Activated CD8-positive, alpha-beta memory T cell treated with anti-CD3 and anti-CD28 coated beads, Interleukin-2, amount 50 U/mL, for 4 hours (primary cell): Measurements from ENCODE around the gene ABITRAM.
"Not testable (repeated sequence)": the region's sequence is repeated elsewhere in the genome, so short reads cannot be mapped to it uniquely, and the experiment has no call there.

Experiments
- DNase-seq: peaks from one replicate; pipeline ENCODE4 v3.0.0-alpha.2; 2020

Gene ABITRAM, protein sequence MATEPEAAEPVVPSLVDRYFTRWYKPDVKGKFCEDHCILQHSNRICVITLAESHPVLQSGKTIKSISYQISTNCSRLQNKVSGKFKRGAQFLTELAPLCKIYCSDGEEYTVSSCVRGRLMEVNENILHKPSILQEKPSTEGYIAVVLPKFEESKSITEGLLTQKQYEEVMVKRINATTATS

GRCh38 chr9:108934323-108934893 is at the start of gene ABITRAM:
ABITRAM (plus strand) TSS chr9:108934400; CDS start chr9:108934487, 87 bp downstream.
- DNase-seq = peak; percentile 78

DNA sequence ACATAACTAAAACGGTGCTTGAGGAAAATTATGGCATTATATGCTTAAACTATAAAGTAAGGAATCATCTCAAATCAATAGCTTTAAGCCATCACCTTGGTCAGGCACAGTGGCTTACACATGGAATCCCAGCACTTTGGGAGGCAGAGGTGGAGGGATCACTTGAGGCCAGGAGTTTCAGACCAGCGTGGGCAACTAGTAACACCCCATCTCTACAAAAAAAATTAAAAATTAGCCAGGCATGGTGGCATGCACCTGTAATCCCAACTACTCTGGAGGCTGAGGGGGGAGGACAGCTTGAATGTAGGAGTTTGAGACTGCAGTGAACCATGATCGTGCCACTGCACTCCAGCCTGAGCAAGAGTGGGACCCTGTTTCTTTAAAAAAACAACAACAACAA is 49.5 kb upstream of the ABITRAM start:
- no peak for DNase-seq

GRCh38 chr9:108885643-108886348 is 48.4 kb upstream of the ABITRAM start:
- peak; percentile 24 for DNase-seq

DNA sequence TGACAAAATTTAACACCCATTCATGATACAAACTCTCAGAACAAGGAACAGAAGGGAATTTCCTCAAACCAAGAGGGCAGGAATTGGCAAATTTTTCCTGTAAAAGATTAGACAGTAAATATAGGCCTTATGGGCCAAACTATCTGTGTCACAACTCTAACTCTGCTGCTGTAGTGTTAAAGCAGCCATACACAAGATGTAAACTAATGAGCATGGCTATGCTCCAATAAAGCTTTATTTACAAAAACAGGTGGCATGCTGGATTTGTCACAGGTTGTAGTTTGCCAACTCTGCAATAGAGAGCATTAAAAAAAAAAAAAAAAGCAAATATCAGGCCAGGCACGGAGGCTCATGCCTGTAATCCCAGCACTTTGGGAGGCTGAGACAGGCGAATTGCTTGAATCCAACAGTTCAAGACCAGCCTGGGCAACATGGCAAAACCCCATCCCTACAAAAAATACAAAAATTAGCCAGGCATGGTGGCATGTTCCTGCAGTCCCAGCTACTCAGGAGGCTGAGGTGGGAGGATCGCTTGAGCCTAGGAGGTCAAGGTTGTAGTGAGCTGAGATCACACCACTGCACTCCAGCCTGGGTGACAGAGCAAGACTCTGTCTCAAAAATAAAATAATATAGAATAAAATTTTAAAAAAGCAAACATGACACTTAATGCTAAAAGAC is 47.5 kb upstream of the ABITRAM start:
- DNase-seq = not testable (repeated sequence)

DNA sequence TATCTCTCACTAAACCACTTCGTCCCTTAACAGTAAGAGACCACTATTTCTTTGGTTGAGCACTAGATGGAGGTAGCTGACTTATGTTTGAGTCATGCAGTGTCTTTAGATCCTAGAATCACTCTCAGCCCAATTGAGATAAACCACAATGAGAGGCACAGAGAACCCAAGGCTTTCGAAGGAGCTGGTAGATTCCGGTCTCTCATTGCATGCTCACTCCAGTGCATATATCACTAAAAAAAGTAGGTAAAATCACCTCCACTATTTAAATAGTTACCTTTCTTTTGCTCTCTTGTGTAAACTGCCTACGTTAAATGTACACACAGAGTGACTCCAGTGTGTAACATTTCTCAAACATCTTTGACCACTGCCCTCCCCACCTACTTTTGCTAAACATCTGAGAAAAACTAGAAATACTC is 44.5 kb upstream of the ABITRAM start:
- no peak for DNase-seq

GRCh38 chr9:108894225-108894997 is 39.8 kb upstream of the ABITRAM start:
- DNase-seq = no peak

DNA sequence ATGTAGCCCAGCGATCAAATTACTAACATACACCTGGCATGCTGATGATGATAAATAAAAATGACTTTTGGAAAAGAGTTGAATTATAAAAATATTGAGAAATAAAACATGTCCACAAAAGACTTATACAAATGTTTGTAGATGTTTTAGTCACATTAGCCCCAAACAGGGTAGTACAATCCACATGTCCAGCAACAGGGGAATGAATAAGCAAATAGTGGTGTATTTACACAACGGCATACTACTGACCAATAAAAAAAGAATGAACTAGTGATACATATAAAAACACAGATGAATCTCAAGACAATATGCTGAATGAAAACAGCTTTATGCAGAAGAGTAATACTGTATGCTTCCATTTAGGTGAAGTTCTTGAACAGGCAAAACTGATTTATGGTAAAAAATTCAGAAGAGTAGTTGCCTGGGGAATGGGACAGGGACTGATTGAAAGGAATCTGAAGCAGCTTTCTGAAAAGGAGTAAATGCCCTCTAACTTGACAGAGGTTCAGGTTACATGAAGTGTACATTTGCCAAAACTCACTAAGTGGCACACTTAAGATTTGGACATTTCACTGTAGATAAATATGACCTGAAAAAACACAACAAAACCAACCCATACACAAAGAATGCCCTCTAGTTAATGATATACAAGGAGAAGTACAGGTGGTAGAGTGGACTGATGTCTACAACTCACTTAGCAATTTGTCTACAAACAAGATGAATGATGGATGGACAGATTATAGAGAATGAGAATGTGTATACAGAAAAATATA is 36.7 kb upstream of the ABITRAM start:
- no peak for DNase-seq

DNA sequence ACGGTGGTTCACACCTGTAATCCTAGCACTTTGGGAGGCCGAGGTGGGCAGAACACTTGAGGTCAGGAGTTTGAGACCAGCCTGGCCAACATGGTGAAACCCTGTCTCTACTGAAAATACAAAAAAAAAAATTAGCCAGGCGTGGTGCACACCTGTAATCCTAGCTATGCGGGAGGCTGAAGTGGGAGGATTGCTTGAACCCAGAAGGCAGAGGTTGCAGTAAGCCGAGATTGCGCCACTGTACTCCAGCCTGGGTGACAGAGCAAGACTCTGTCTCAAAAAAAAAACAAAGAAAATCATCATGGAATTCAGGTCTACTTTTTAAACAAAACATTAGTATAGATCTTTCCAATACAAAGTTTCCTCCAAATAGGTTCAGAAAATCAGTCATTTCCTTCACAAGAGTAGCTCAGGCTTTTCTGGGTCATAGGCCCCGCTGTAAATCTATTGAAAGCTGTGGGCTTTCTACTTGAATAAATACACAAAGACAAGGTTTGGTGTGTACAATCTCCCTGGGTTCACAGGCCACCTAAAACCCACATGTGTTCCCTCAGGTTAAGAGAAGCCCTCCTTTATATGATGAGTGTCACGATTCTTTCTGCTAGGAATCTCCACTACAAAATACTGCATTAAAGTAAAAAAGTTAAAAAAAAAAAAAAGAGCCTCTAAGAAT is 35.0 kb upstream of the ABITRAM start:
- not testable (repeated sequence) for DNase-seq

DNA sequence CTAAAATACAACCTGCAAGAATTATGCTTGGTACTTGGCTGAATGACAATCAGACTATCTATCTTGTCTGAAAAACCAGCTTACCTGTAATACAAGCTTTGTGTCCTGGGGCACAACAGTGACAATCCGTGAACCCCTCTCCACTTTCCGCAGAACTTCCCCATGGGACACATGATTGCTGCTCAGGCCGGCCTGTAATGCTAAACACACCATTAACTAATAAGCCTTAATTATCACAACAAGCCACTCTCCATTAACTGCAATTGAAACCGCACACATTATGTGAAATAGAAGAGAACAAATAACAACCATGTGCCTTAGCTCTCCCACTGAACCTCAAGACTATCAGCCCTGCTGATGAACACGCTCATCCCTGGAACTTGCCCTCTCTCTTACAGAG is 34.0 kb upstream of the ABITRAM start:
- no peak for DNase-seq

- no peak for DNase-seq
Observed at GRCh38 chr9:108903420-108904103, 30.6 kb upstream of the ABITRAM start.

DNA sequence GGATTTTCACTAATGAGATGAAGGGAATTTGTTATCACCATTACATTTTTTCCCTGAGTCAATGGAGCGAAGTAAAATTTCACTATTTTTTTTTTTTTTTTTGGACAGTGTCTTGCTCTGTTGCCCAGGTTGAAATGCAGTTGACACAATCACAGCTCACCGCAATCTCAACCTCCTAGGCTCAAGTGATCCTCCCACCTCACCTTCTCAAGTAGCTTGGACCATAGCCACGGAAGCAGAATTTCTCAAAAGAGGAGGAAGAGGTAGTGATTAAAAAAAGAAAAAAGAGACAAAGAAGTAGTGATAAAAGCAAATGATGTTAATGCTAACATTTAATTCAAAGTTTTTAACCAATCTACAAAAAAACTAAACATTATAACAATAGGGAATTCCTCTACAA is 30.0 kb upstream of the ABITRAM start:
- no peak for DNase-seq

GRCh38 chr9:108905494-108905893 is 28.7 kb upstream of the ABITRAM start:
- DNase-seq = no peak

DNA sequence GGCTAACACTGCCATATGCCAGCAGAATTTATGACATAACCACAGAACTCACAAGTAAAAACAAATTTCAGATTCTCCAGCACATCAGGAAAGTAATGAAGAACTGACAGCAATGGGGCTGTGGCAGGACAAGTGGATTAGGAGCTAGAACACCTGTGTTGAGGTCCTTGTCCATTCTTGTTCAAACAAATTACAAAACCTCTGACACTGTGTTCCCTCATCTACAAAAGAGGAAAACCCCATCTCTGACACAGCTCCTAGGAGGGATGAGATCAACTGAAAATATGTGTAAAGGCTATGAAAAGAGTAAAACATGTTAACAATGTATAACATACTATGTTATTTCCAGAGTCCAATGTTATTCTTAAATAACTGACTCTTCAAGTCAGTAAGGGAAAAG is 23.8 kb upstream of the ABITRAM start:
- no peak for DNase-seq

DNA sequence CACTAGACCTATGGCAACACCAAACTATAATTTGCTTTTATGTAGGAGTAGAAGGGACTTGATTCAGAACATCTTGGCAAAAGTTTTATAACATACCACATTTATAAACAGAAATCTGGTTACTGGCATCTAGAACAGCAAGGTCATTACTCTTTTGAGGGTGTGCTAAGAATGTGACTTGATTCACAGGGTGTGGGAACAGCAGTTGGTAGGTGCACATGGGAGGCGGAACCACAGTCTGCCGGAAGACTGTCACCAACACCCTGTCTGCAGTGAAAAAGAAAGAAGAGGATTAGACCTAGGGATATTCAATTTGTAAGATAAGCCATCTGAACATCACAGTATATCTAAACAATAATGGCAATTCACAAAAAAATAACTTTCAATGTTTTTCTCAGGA is 23.3 kb upstream of the ABITRAM start:
- DNase-seq = no peak

GRCh38 chr9:108911820-108912219 is 22.4 kb upstream of the ABITRAM start:
- DNase-seq = no peak

DNA sequence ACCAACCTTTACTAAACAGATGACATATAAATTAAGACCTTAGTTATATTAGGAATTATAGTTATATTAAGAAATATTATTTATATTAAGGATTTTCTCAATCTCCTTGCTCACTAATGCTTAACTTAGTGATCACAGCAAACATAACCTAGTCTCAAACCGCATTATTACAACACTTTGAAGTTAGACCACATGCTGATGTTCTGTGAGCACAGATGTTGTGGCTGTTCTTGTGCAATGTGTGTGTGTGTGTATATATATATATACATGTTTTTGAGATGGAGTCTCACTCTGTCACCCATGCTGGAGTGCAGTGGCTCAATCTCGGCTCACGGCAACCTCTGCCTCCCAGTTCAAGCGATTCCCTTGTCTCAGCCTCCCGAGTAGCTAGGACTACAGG is 20.8 kb upstream of the ABITRAM start:
- DNase-seq = no peak

GRCh38 chr9:108919517-108919916 is 14.7 kb upstream of the ABITRAM start:
- no peak for DNase-seq

DNA sequence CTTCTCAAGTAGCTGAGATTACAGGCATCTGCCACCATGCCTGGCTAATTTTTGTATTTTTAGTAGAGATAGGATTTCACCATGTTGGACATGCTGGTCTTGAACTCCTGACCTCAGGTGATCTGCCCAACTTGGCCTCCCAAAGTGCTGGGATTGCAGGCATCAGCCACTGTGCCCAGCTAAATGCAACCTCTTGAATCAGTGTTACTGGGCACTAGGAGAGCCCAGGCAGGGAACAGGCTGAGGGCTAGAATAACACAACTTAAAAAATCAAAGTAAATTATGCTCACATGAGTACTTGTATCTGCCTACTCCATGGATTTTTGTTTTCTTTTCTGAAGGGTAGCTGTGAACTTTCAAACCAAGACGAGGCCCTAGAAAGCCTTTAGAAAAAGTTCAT is 13.8 kb upstream of the ABITRAM start:
- DNase-seq = not testable (repeated sequence)

DNA sequence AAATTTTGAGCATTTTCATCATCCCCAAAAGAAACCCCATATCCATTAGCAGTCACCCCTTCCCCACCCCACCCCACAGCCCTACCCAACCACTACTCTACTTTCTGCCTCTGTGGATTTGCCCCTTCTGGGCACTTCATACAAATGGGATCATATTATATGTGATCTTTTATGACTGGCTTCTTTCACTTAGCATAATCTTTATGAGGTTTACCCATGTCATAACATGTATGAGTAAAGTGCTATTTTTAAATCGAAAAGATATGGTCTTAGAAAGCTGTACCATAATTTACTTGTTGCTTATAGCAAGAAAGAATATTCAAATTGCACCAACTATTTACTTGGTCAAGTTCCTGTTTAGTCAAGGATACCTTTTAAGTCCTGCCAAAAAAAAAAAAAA is 13.0 kb upstream of the ABITRAM start:
- DNase-seq = no peak

DNA sequence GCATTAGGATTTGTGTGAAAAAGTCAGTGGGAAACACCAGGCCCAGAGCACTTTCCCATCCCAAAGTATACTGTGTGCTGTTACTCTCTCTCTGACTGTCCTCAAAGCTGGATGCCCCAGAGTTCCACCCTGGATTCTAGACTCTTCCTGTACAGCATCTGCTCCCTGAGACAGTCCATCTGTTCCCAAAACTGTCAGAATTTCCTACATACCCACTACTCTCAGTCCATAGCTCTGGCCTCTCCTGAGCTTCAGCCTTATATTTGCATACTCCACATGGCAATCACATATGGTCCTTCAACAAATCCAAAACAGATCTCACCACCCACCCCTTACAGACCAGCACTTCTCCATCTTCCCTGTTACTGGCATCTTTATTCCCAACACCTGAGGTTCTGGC is 9.7 kb upstream of the ABITRAM start:
- DNase-seq = no peak

GRCh38 chr9:108928386-108928785 is 5.8 kb upstream of the ABITRAM start:
- no peak for DNase-seq
